HG03378 (cell line): ENCODE measurements around the gene BMPR2.

Source experiments
- ATAC-seq: cut with Tn5 transposase; IDR thresholded peaks from one replicate; pipeline ENCODE4 v1.9.1; 2021; ENCODE audit warnings: mild to moderate bottlenecking, moderate library complexity; ENCODE audit not compliant: unreplicated experiment

BMPR2 gene

GRCh38 chr2:202588647-202589581 is 212.8 kb downstream of the BMPR2 start:
- ATAC-seq = peak; percentile 87

- no peak for ATAC-seq
Measured at GRCh38 chr2:202589582-202589949, 213.4 kb downstream of the BMPR2 start.

GRCh38 chr2:202592566-202592965 is 216.4 kb downstream of the BMPR2 start:
- no peak for ATAC-seq

GRCh38 chr2:202599105-202599504 is 223.0 kb downstream of the BMPR2 start:
- no peak for ATAC-seq

- ATAC-seq = no peak
Measured at GRCh38 chr2:202599911-202600310, 223.8 kb downstream of the BMPR2 start.

- ATAC-seq = no peak
Measured at GRCh38 chr2:202604699-202605098, 228.6 kb downstream of the BMPR2 start.

DNA sequence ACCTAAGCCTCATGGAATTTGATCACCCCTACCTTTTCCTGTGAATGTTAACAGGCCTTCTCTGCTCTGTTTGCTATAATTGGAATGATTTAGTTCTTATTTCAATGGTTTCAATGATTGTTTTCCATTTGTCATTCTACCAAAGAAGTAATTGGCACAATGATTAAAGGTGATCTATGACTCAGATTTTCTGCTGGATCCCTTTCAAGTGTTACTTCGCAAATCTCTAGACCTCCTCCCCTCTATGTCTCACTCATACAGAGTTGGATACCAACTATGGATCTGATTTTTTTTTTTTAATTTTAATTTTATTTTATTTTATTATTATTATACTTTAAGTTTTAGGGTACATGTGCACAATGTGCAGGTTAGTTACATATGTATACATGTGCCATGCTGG is 229.0 kb downstream of the BMPR2 start:
- no peak for ATAC-seq

DNA sequence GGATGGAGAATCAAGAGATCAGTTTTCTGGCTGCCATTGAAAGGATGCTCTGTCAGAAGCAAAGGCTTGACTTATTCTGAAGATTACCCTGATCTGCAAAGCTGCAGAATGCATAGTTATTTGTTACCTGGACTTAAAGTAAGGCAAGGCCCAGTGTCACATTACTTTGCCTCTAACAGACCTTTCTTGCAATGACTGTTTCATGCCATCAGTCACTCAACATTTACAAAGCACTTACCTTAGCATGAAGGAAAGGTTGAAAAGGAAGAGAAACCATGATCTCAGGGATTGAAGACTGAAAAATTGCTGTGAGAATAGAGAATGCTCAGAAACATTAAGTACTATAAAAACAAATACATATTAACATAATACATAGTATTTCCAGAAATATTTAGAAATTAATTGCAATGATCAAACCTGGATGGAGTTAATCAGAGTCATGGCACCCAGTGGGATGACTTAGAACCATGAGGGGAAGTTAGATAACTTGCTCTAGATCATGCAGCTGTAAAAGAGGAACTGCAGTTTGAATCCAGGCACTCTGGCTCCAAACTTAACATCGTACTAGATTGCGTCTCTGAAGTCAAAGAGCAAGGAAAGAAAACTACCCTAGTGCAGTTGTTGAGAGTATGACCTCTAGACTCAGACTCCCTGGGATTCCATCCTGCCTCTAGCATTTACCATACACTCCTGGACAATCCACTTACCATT is 232.2 kb downstream of the BMPR2 start:
- no peak for ATAC-seq

- ATAC-seq = peak; percentile 96
Measured at GRCh38 chr2:202609381-202610145, 233.4 kb downstream of the BMPR2 start.

DNA sequence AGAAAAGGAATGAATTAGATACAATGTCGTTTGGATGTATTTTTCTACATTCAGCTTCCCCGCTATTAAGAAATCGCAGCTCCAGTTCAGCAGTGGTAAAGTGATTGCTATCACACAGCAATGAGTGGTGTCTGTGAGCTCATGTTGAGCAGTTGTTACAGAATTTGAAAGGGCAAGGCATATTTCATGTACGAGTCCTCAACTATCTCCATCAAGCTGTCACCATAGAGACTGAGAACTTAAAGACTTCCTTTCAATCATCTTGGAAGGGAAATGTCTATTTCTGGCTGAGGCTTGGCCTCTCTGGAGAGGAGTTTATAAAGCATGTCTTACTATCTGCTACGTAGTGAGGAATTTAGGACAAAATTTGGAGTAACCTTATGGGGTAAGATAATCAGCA is 234.3 kb downstream of the BMPR2 start:
- no peak for ATAC-seq

DNA sequence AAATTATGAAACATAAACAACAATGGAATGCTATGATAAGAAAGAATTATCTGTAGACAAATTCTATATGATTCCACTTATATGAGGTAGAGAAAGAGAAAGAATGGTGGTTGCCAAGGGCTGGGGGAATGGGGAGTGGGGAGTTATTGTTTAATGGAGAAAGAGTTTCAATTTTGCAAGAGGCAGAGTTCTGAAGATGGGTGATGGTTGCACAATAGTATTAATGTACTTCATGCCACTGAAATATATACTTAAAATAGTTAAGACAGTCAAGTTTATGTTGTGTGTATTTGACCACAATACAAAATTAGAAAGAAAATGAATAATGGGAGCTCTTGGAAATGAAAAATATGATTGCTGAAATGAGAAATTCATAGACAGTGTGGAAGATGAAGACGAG is 236.0 kb downstream of the BMPR2 start:
- ATAC-seq = no peak

- ATAC-seq = no peak
Measured at GRCh38 chr2:202613479-202613878, 237.4 kb downstream of the BMPR2 start.
